DOHH2 (cell line): ENCODE data around the gene DLK1.

Source experiments
- H3F3A ChIP-seq: fragments of 200-600 bp; sonication (generic), shearing (Covaris generic); 2 replicates; pipeline ENCODE4 v1.6.0; 2016; ENCODE audit warnings: antibody characterized with exemption, mild to moderate bottlenecking; ENCODE audit not compliant: control insufficient read depth, insufficient read depth
- H3K27ac ChIP-seq: fragments of 200-600 bp; sonication (generic); 2 replicates; pipeline ENCODE4 v1.5.1; 2014; ENCODE audit warnings: low read depth, mild to moderate bottlenecking, low read length, moderate library complexity
- H3K27me3 ChIP-seq: fragments of 200-600 bp; sonication (generic); 2 replicates; pipeline ENCODE4 v1.6.1; 2014; ENCODE audit warnings: mild to moderate bottlenecking, low read length, mixed read lengths; ENCODE audit not compliant: control insufficient read depth
- H3K36me3 ChIP-seq: fragments of 200-600 bp; sonication (generic); 2 replicates; pipeline ENCODE4 v1.6.1; 2014; ENCODE audit warnings: mild to moderate bottlenecking, low read length, moderate library complexity, mixed read lengths; ENCODE audit not compliant: control insufficient read depth
- H3K4me1 ChIP-seq: fragments of 200-600 bp; sonication (generic); 2 replicates; pipeline ENCODE4 v1.6.1; 2014; ENCODE audit warnings: mild to moderate bottlenecking, low read length, mixed read lengths; ENCODE audit not compliant: control insufficient read depth
- H3K4me2 ChIP-seq: fragments of 200-600 bp; sonication (generic); 2 replicates; pipeline ENCODE4 v1.6.0; 2014; ENCODE audit warnings: mild to moderate bottlenecking, low read length, moderate library complexity
- H3K4me3 ChIP-seq: fragments of 200-600 bp; sonication (generic); 2 replicates; pipeline ENCODE4 v1.5.1; 2014; ENCODE audit warnings: mild to moderate bottlenecking, low read length, mixed read lengths
- H3K79me2 ChIP-seq: fragments of 200-600 bp; sonication (generic); 2 replicates; pipeline ENCODE4 v1.6.1; 2014; ENCODE audit warnings: mild to moderate bottlenecking, low read length, mixed read lengths; ENCODE audit not compliant: control insufficient read depth
- H3K9me2 ChIP-seq: fragments of 200-600 bp; sonication (generic); replicated peaks from 2 replicates; pipeline ENCODE4 v1.6.1; 2014; ENCODE audit warnings: mild to moderate bottlenecking, low read length, mixed read lengths; ENCODE audit not compliant: control insufficient read depth
- H3K9me3 ChIP-seq: fragments of 200-600 bp; sonication (generic); 2 replicates; pipeline ENCODE4 v1.6.1; 2014; ENCODE audit warnings: antibody characterized with exemption, low read length, mixed read lengths; ENCODE audit not compliant: control insufficient read depth, insufficient read depth
- H4K20me1 ChIP-seq: fragments of 200-600 bp; sonication (generic); 2 replicates; pipeline ENCODE4 v1.6.0; 2014; ENCODE audit warnings: low read depth, mild to moderate bottlenecking, antibody characterized with exemption, low read length, moderate library complexity; ENCODE audit not compliant: control insufficient read depth, insufficient read depth
- EZH2phosphoT487 ChIP-seq: fragments of 200-600 bp; sonication (generic); IDR thresholded peaks from 2 replicates; pipeline ENCODE4 v1.6.1; 2017; ENCODE audit warnings: borderline replicate concordance, mild to moderate bottlenecking, antibody characterized with exemption, low read length, moderate library complexity, mixed read lengths
- TF ChIP-seq, protein P1 (sequence below): fragments of 200-600 bp; sonication (generic); IDR thresholded peaks from one replicate; pipeline ENCODE4 v1.5.1; 2014; ENCODE audit warnings: antibody characterized with exemption, mild to moderate bottlenecking, low read depth, low read length; ENCODE audit not compliant: poor library complexity, severe bottlenecking

Gene DLK1

GRCh38 chr14:100688598-100689461 lies 37.9 kb upstream of the DLK1 start:
- H3K79me2 ChIP-seq: no peaks in the 10 kb centered on the region
- H3K9me3 ChIP-seq: no peaks in the 10 kb centered on the region
- H4K20me1 ChIP-seq: no peaks in the 10 kb centered on the region
- no peaks in the 10 kb centered on the region for H3K36me3 ChIP-seq
- no peaks in the 10 kb centered on the region for H3K27me3 ChIP-seq
- no peak overlapping the region for H3K4me2 ChIP-seq
- H3K27ac ChIP-seq: no peak overlapping the region
- no peak overlapping the region for H3K4me3 ChIP-seq
- TF ChIP-seq, protein P1, sequence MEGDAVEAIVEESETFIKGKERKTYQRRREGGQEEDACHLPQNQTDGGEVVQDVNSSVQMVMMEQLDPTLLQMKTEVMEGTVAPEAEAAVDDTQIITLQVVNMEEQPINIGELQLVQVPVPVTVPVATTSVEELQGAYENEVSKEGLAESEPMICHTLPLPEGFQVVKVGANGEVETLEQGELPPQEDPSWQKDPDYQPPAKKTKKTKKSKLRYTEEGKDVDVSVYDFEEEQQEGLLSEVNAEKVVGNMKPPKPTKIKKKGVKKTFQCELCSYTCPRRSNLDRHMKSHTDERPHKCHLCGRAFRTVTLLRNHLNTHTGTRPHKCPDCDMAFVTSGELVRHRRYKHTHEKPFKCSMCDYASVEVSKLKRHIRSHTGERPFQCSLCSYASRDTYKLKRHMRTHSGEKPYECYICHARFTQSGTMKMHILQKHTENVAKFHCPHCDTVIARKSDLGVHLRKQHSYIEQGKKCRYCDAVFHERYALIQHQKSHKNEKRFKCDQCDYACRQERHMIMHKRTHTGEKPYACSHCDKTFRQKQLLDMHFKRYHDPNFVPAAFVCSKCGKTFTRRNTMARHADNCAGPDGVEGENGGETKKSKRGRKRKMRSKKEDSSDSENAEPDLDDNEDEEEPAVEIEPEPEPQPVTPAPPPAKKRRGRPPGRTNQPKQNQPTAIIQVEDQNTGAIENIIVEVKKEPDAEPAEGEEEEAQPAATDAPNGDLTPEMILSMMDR: no peak
- TF ChIP-seq EZH2phosphoT487: no peak
- no peaks in the 10 kb centered on the region for H3K9me2 ChIP-seq
- no peaks in the 10 kb centered on the region for H3K4me1 ChIP-seq
- H3F3A ChIP-seq: no peaks in the 10 kb centered on the region

GRCh38 chr14:100690672-100691071 lies 36.0 kb upstream of the DLK1 start:
- Histone ChIP-seq H3K27me3 (no peaks in the 10 kb centered on the region), H3K27ac (no peak overlapping the region), H3K79me2 (no peaks in the 10 kb centered on the region), H4K20me1 (no peaks in the 10 kb centered on the region), H3K9me2 (no peaks in the 10 kb centered on the region), H3K4me2 (no peak overlapping the region), H3F3A (no peaks in the 10 kb centered on the region), H3K9me3 (no peaks in the 10 kb centered on the region), H3K4me1 (no peaks in the 10 kb centered on the region), H3K4me3 (no peak overlapping the region), H3K36me3 (no peaks in the 10 kb centered on the region)
- TF ChIP-seq EZH2phosphoT487: no peak
- TF ChIP-seq, protein P1: no peak

- H3K36me3 ChIP-seq: no peaks in the 10 kb centered on the region
- H3K4me3 ChIP-seq: no peak overlapping the region
- no peaks in the 10 kb centered on the region for H3K9me3 ChIP-seq
- H3F3A ChIP-seq: no peaks in the 10 kb centered on the region
- no peaks in the 10 kb centered on the region for H3K79me2 ChIP-seq
- no peak for TF ChIP-seq EZH2phosphoT487
- TF ChIP-seq, protein P1: no peak
- no peaks in the 10 kb centered on the region for H4K20me1 ChIP-seq
- no peaks in the 10 kb centered on the region for H3K9me2 ChIP-seq
- H3K4me1 ChIP-seq: no peaks in the 10 kb centered on the region
- H3K27me3 ChIP-seq: no peaks in the 10 kb centered on the region
- no peak overlapping the region for H3K4me2 ChIP-seq
- no peak overlapping the region for H3K27ac ChIP-seq
Measured at GRCh38 chr14:100691395-100692056, 35.2 kb upstream of the DLK1 start.
